Measurements from ENCODE around the gene ACADSB.

Gene ACADSB
- 32.5 reads per million, percentile 58 among the genes with 10 or more reads in this experiment for total RNA-seq

GRCh38 chr10:123008355-123009104 lies at the start of gene ACADSB, which contains the start of gene IKZF5:
ACADSB (plus strand) TSS chr10:123009006; CDS start chr10:123009030, 24 bp downstream.
IKZF5 (minus strand) TSS chr10:123008795; CDS start chr10:122998625, 10,170 bp downstream.
- DNase-seq, result peak; percentile 95

- DNase-seq, result no peak
These were observed 46.4 kb upstream of the ACADSB start for GRCh38 chr10:122962405-122962804.

- DNase-seq, result no peak
These were observed 41.9 kb upstream of the ACADSB start for GRCh38 chr10:122966879-122967278.

- no peak for DNase-seq
These were observed 40.1 kb upstream of the ACADSB start for GRCh38 chr10:122968698-122969097.

GRCh38 chr10:122974023-122974422 lies 34.8 kb upstream of the ACADSB start:
- DNase-seq, result no peak

- DNase-seq, result no peak
These were observed 34.2 kb upstream of the ACADSB start for GRCh38 chr10:122974543-122975064.

GRCh38 chr10:122980209-122981065 lies 28.4 kb upstream of the ACADSB start, which contains the start of gene PSTK:
PSTK (plus strand) TSS chr10:122980401; CDS start chr10:122980480, 79 bp downstream.
- peak; percentile 82 for DNase-seq

- DNase-seq, result no peak
These were observed 27.7 kb upstream of the ACADSB start for GRCh38 chr10:122981066-122981464.

- DNase-seq, result no peak
These were observed 24.9 kb upstream of the ACADSB start for GRCh38 chr10:122983898-122984297.

GRCh38 chr10:122984708-122985107 lies 24.1 kb upstream of the ACADSB start:
- DNase-seq, result no peak

- DNase-seq, result no peak
These were observed 22.5 kb upstream of the ACADSB start for GRCh38 chr10:122986335-122986734.

- DNase-seq, result no peak
These were observed 20.3 kb upstream of the ACADSB start for GRCh38 chr10:122988501-122988900.

- DNase-seq, result no peak
These were observed 18.5 kb upstream of the ACADSB start for GRCh38 chr10:122990278-122990677.

- DNase-seq, result no peak
These were observed 16.7 kb upstream of the ACADSB start for GRCh38 chr10:122992031-122992585.

GRCh38 chr10:122993797-122994336 lies 14.9 kb upstream of the ACADSB start:
- no peak for DNase-seq

- no peak for DNase-seq
These were observed 12.9 kb upstream of the ACADSB start for GRCh38 chr10:122995936-122996335.

- DNase-seq, result no peak
These were observed 10.9 kb upstream of the ACADSB start for GRCh38 chr10:122997864-122998263.

- no peak for DNase-seq
These were observed 10.4 kb upstream of the ACADSB start for GRCh38 chr10:122998360-122998917.

GRCh38 chr10:122998934-122999333 lies 9.9 kb upstream of the ACADSB start:
- no peak for DNase-seq

- DNase-seq, result no peak
These were observed 9.5 kb upstream of the ACADSB start for GRCh38 chr10:122999347-122999746.

GRCh38 chr10:123000155-123000554 lies 8.7 kb upstream of the ACADSB start:
- DNase-seq, result no peak

GRCh38 chr10:123001370-123001769 lies 7.4 kb upstream of the ACADSB start:
- DNase-seq, result no peak
